ENCODE data around the gene ADGRG4. TPM values are rescaled to one million over a fixed set of nuclear protein-coding genes. Genes with fewer than 3 reads are reported as not detected.

Gene ADGRG4
- total and polyA plus RNA-seq, 2 donors (not counting 1 experiment from before 2014, with no cell fraction given), result not detected

DNA sequence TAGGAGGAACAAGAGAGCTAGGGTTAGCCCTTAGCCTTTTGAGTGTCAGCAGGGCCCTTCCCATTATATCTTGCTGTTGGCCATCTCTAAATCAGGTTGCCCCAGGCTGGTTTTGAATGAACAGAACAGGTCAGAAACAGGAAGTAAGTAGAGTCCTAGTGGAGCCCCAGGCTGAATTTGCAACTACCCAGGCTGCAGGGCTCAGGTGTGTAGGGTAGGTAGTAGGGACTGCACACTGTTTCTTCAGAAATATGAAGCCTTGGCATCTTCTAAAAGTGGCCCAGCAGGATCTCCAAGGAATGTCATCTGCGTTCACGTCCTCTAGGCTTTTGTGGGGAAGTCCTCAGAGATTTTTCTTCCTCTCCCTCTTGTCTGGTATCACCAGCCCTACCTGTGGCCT is 90.2 kb downstream of the ADGRG4 start:
- H3K4me3 ChIP-seq (ENCODE audit: control extremely low read depth in 1 of 5, extremely low read depth in 1 of 5, insufficient read depth in 1 of 5, low read depth in 2 of 5, low read length in 4 of 5), result no peak overlapping the region
- H3K9me3 ChIP-seq (ENCODE audit: control extremely low read depth in 1 of 3, control insufficient read depth in 2 of 3, insufficient read depth in 1 of 3, low read length in 2 of 3), result no peaks in the 10 kb centered on the region
- H3K4me3 Mint-ChIP-seq, result no peak overlapping the region
- no peak overlapping the region for H3K27ac Mint-ChIP-seq
- H3K4me1 Mint-ChIP-seq, result no peaks in the 10 kb centered on the region
- DNase-seq (no peak), ATAC-seq (ENCODE audit: low read depth) (no peak)
- no peaks in the 10 kb centered on the region for H4K20me1 ChIP-seq (ENCODE audit: control insufficient read depth, insufficient read depth, low read length, poor library complexity, severe bottlenecking)
- H3K9me3 Mint-ChIP-seq (ENCODE audit: insufficient read depth), result no peaks in the 10 kb centered on the region
- no peaks in the 10 kb centered on the region for H3K27me3 ChIP-seq (replicated peaks in 1 of 4; ENCODE audit: control extremely low read depth in 1 of 4, control insufficient read depth in 3 of 4, insufficient read depth in 4 of 4, low read length in 3 of 4)
- TF ChIP-seq, protein P1, sequence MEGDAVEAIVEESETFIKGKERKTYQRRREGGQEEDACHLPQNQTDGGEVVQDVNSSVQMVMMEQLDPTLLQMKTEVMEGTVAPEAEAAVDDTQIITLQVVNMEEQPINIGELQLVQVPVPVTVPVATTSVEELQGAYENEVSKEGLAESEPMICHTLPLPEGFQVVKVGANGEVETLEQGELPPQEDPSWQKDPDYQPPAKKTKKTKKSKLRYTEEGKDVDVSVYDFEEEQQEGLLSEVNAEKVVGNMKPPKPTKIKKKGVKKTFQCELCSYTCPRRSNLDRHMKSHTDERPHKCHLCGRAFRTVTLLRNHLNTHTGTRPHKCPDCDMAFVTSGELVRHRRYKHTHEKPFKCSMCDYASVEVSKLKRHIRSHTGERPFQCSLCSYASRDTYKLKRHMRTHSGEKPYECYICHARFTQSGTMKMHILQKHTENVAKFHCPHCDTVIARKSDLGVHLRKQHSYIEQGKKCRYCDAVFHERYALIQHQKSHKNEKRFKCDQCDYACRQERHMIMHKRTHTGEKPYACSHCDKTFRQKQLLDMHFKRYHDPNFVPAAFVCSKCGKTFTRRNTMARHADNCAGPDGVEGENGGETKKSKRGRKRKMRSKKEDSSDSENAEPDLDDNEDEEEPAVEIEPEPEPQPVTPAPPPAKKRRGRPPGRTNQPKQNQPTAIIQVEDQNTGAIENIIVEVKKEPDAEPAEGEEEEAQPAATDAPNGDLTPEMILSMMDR (IDR thresholded peaks at IDR 0.05), result no peak
- TF ChIP-seq EZH2 (IDR thresholded peaks at IDR 0.05; ENCODE audit: borderline replicate concordance, insufficient read depth, low read depth, low read length, poor library complexity, severe bottlenecking), result no peak
- H3K4me2 ChIP-seq (replicated peaks; ENCODE audit: low read depth, low read length, poor library complexity, severe bottlenecking), result no peak overlapping the region
- intact Hi-C loops (cut with micrococcal nuclease), result no loop called here
- H3K27ac ChIP-seq (ENCODE audit: low read length in 2 of 2), result no peak overlapping the region
- no peaks in the 10 kb centered on the region for H3K36me3 ChIP-seq (replicated peaks in 1 of 2; ENCODE audit: control extremely low read depth in 1 of 2, control insufficient read depth in 1 of 2, extremely low read depth in 1 of 2, insufficient read depth in 2 of 2, low read length in 1 of 2)
- no peak overlapping the region for H2AFZ ChIP-seq (ENCODE audit: insufficient read depth, low read depth, low read length, poor library complexity, severe bottlenecking)
- peaks cover 3% of the 10 kb centered on the region for H3K27me3 Mint-ChIP-seq
- H3K79me2 ChIP-seq (ENCODE audit: control insufficient read depth, insufficient read depth, low read length), result no peaks in the 10 kb centered on the region
- no peaks in the 10 kb centered on the region for H3K4me1 ChIP-seq (ENCODE audit: control insufficient read depth in 2 of 2, insufficient read depth in 2 of 2, low read length in 2 of 2)
- no peak overlapping the region for H3K9ac ChIP-seq (ENCODE audit: low read length)
- CTCF ChIA-PET, result no interaction called here
- no CpG with 5 or more reads among the region's 2 CpGs for WGBS (ENCODE audit: insufficient coverage)
- POLR2A ChIA-PET, result no interaction called here

DNA sequence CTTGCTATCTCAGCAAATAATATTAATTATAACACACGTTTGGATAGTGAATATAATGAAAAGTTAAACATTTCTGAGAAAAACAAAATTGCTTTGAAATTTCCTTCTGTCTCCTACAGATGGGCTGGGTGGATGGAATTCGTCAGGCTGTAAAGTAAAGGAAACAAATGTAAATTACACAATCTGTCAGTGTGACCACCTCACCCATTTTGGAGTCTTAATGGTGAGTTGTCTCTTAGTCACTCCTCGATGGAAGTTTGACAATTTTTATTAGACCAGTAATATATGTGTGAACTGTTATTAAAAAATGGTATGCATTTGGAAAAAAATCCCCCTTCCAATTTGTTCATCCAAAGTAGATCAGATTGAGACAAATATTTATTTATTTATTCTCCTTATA is 94.5 kb downstream of the ADGRG4 start:
- no peaks in the 10 kb centered on the region for H3K9me3 Mint-ChIP-seq (ENCODE audit: insufficient read depth)
- DNase-seq, result no peak
- H3K4me3 Mint-ChIP-seq, result no peak overlapping the region
- Histone ChIP-seq H3K27ac (ENCODE audit: low read length in 2 of 2) (no peak overlapping the region), H3K79me2 (ENCODE audit: control insufficient read depth, insufficient read depth, low read length) (no peaks in the 10 kb centered on the region), H2AFZ (ENCODE audit: insufficient read depth, low read depth, low read length, poor library complexity, severe bottlenecking) (no peak overlapping the region), H3K4me2 (replicated peaks; ENCODE audit: low read depth, low read length, poor library complexity, severe bottlenecking) (no peak overlapping the region), H4K20me1 (ENCODE audit: control insufficient read depth, insufficient read depth, low read length, poor library complexity, severe bottlenecking) (no peaks in the 10 kb centered on the region), H3K9ac (ENCODE audit: low read length) (no peak overlapping the region), H3K4me1 (ENCODE audit: control insufficient read depth in 2 of 2, insufficient read depth in 2 of 2, low read length in 2 of 2) (no peaks in the 10 kb centered on the region), H3K9me3 (ENCODE audit: control extremely low read depth in 1 of 3, control insufficient read depth in 2 of 3, insufficient read depth in 1 of 3, low read length in 2 of 3) (no peaks in the 10 kb centered on the region), H3K27me3 (replicated peaks in 1 of 4; ENCODE audit: control extremely low read depth in 1 of 4, control insufficient read depth in 3 of 4, insufficient read depth in 4 of 4, low read length in 3 of 4) (no peaks in the 10 kb centered on the region), H3K4me3 (ENCODE audit: control extremely low read depth in 1 of 5, extremely low read depth in 1 of 5, insufficient read depth in 1 of 5, low read depth in 2 of 5, low read length in 4 of 5) (no peak overlapping the region), H3K36me3 (replicated peaks in 1 of 2; ENCODE audit: control extremely low read depth in 1 of 2, control insufficient read depth in 1 of 2, extremely low read depth in 1 of 2, insufficient read depth in 2 of 2, low read length in 1 of 2) (no peaks in the 10 kb centered on the region)
- CTCF ChIA-PET, result no interaction called here
- ATAC-seq (ENCODE audit: low read depth), result no peak
- intact Hi-C loops (cut with micrococcal nuclease), result no loop called here
- H3K4me1 Mint-ChIP-seq, result no peaks in the 10 kb centered on the region
- H3K27ac Mint-ChIP-seq, result no peak overlapping the region
- H3K27me3 Mint-ChIP-seq, result peaks cover 9% of the 10 kb centered on the region
- TF ChIP-seq, protein P1 (IDR thresholded peaks at IDR 0.05), result no peak
- no peak for TF ChIP-seq EZH2 (IDR thresholded peaks at IDR 0.05; ENCODE audit: borderline replicate concordance, insufficient read depth, low read depth, low read length, poor library complexity, severe bottlenecking)
- POLR2A ChIA-PET, result no interaction called here
- no CpG with 5 or more reads among the region's 3 CpGs for WGBS (ENCODE audit: insufficient coverage)

Data from B cell (primary cell).